ENCODE results near the gene SEC22C.

GRCh38 chr3:42541079-42541478 lies 40.7 kb downstream of the SEC22C start:
- TF ChIP-seq CTCF (IDR thresholded peaks at IDR 0.05) (no peak), POLR2A (IDR thresholded peaks at IDR 0.05) (no peak), POLR2AphosphoS5 (IDR thresholded peaks at IDR 0.05) (no peak)
